Heart left ventricle (tissue), 13 donors: ENCODE measurements around the gene PRPF6.

Experiments used
- CTCF ChIP-seq, 12 donors: fragments of 200-600 bp; sonication (generic) in 4 of 12; IDR thresholded peaks; one replicate each; pipeline versions ENCODE4 v1.5.0 to v1.8.0; 2018 to 2022; ENCODE audit warnings: antibody characterized with exemption in 12 of 12, mild to moderate bottlenecking in 5 of 12
- POLR2A ChIP-seq, 2 donors: fragments of 450-650 bp; IDR thresholded peaks; one replicate each; pipeline ENCODE4 v1.6.1; 2017; ENCODE audit warnings: antibody characterized with exemption in 2 of 2, mild to moderate bottlenecking in 2 of 2, moderate library complexity in 2 of 2
- donor health status: ischemic (EF 13 %, LVEDD 7.1; RV severe dilation, severe dysfunction).
- donor health status: DM: no; HTN: yes; CAD: no.
- donor health status: DM: no; HTN: no; CAD: no.
- donor health status: ischemic (EF 25% LVEDD 6.9; RV normal size, moderate dysfunction).
- donor health status: ischemic (EF 25% LVEDD 5.7; RV mildly dilated, moderate dysfunction).
- donor health status: ischemic (EF 35%, LVEDD 5.7; RV mildly dilated, moderate dysfunction).
- donor health status: nonischemic (EF 11% LVEDD 7.7; RV severe dilation, severe dysfunction).
- donor health status: DM: yes; HTN: yes; CAD: no.
- donor health status: PGD.
- donor health status: ischemic (EF 29% LVEDD 5.4; RV normal size, mild dysfunction).
- donor health status: nonischemic (EF 23%, LVEDD 6.1; RV moderate dilation, normal function).

GRCh38 chr20:63933646-63934045 is 47.3 kb upstream of the PRPF6 start:
- no peak for TF ChIP-seq CTCF (IDR thresholded peaks at IDR 0.05)
- TF ChIP-seq POLR2A (IDR thresholded peaks at IDR 0.05), result no peak
